Measurements from ENCODE around the gene MGAT4B.

- TF ChIP-seq, protein P1, sequence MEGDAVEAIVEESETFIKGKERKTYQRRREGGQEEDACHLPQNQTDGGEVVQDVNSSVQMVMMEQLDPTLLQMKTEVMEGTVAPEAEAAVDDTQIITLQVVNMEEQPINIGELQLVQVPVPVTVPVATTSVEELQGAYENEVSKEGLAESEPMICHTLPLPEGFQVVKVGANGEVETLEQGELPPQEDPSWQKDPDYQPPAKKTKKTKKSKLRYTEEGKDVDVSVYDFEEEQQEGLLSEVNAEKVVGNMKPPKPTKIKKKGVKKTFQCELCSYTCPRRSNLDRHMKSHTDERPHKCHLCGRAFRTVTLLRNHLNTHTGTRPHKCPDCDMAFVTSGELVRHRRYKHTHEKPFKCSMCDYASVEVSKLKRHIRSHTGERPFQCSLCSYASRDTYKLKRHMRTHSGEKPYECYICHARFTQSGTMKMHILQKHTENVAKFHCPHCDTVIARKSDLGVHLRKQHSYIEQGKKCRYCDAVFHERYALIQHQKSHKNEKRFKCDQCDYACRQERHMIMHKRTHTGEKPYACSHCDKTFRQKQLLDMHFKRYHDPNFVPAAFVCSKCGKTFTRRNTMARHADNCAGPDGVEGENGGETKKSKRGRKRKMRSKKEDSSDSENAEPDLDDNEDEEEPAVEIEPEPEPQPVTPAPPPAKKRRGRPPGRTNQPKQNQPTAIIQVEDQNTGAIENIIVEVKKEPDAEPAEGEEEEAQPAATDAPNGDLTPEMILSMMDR (conservative IDR thresholded peaks at IDR 0.05), result no peak
- no peak for TF ChIP-seq ZFX (IDR thresholded peaks at IDR 0.05)
Observed at GRCh38 chr5:179772351-179772750, 34.3 kb downstream of the MGAT4B start.
